Epithelial cell of proximal tubule (primary cell): ENCODE measurements around the gene TP53RK. TPM values are rescaled to one million over a fixed set of nuclear protein-coding genes. Genes with fewer than 3 reads are reported as not detected.

Source experiments
- DNase-seq: peaks from one replicate; pipeline ENCODE4 v3.0.0-alpha.2; 2011; ENCODE audit warnings: low read depth
- H3K4me3 ChIP-seq: 2 replicates; pipeline ENCODE4 v1.5.1; 2011; ENCODE audit warnings: low read depth, mild to moderate bottlenecking, low read length
- CTCF ChIP-seq: conservative IDR thresholded peaks from 2 replicates; pipeline ENCODE4 v1.5.1; 2012; ENCODE audit warnings: low read depth, mild to moderate bottlenecking, low read length
- total RNA-seq: library from RNA; depleted of rRNA; stranded (reverse); fragments of >200 nt; gene quantifications from 2 replicates; pipeline ENCODE4 v1.2.3, GENCODE V29; 2015

The TP53RK gene
- total RNA-seq, 1 donor from 2014 or later = 22.8 TPM

DNA sequence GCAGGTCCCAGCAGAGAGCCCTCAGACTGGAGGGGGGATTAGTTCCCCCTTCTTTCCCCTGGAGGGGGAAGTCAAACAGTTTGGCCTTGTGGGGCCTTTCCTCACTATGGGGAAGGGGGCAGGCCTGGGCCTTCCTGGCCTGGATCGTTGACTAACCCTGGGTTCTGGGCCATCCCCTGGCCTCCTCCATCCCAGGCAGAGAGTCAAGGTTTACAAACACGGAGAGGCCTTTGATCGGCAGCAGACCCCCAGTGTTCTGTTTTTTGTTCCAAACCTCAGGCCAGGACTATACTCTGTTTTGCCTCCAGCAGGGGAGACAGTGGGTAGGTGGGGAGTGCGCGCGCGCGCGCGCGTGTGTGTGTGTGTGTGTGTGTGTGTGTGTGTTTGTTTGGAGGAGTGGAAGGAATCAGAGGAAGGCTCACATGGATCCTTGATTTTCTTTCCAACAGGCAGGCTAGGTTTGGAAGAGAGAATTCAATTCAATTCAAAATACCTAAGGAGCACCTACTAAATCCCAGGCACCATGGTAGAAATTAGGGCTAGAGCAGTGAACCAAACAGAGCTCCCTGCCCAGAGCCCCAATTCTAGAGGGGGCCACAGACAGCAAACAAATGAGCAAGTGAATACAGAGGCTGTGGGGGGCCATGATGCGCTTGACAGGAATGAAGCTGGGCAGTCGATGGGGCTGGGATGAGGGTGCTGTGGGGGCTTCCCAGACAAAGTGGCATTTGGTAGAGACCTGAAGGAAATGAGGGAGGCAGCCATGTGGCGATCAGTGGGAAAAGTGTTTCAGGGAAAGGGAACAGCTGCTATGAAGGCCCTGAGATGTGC, 14.8 kb downstream of the TP53RK start:
- no peak for DNase-seq
- TF ChIP-seq CTCF = no peak
- H3K4me3 ChIP-seq = no peak overlapping the region

DNA sequence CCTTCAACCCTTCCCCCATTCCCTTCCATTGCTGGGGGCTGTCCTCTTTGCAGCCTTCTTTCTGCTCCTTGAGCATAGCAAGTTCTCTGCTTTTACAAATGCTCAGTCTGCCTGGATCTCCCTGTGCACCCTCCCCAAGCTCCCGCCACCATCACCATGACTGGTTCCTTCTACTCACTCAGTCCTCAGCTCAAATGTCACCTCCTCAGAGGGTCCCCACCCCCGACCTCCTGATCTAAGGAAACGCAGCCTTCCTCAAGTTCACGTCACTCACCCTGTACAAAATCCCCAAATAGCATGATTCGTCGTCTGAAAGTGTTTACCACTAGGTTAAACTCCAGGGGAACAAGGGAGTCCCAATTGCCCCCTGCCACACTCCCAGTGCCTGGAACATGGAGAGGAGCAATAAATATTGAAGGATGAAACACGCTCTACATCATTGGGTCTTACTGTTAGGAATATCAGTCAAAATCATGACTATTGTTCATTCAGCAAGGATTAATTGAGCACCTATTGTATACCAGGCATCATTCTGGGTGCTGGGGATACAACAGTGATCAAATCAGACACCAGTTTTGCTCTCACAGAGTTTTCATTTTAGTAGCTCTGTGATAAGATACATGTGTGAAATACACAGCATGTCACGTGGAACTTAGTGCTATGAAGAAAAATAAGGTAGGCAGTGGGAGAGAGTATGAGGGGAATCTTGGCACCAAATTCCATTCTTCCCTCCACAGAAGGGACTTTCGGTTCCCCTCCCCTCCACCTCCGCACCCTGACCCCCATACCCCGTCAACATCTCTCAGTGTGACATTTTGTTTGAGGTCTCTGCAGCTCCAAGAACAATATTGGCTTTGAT, 15.6 kb downstream of the TP53RK start:
- TF ChIP-seq CTCF = no peak
- no peak overlapping the region for H3K4me3 ChIP-seq
- DNase-seq = no peak

GRCh38 chr20:46672543-46673148, 16.6 kb downstream of the TP53RK start:
- no peak overlapping the region for H3K4me3 ChIP-seq
- TF ChIP-seq CTCF = no peak
- no peak for DNase-seq

DNA sequence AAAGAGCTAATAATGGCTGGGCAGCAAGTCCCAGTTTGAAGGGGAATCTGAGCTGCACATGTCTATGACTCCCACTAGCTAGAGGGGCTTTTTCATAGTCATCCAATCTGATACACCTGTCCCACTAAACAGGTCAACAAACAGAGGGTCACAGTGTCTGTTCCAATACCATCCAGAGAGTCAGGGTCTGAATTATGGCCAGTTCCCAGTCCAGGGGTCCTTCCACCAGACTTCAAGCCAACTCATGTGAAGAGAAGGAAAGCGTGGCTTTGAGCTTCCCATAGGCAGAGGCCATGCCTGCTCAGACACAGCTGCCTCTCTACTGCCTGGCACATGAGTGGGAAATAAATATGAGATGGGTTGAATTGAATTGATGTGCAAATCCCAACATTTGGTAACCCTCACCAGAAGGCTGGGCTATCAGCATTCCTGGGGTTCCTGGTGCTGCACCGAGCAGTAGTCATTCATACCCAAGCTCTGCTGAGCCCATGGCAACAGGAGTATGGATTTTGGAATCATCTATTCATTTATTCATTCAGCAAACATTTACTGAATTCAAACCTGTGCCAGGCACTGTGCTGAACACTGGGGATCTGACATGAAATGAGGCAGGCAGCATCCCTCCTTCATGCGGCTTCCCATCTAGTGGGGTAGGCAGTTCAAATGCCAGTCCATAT, 17.2 kb downstream of the TP53RK start:
- no peak for DNase-seq
- TF ChIP-seq CTCF = no peak
- H3K4me3 ChIP-seq = no peak overlapping the region

DNA sequence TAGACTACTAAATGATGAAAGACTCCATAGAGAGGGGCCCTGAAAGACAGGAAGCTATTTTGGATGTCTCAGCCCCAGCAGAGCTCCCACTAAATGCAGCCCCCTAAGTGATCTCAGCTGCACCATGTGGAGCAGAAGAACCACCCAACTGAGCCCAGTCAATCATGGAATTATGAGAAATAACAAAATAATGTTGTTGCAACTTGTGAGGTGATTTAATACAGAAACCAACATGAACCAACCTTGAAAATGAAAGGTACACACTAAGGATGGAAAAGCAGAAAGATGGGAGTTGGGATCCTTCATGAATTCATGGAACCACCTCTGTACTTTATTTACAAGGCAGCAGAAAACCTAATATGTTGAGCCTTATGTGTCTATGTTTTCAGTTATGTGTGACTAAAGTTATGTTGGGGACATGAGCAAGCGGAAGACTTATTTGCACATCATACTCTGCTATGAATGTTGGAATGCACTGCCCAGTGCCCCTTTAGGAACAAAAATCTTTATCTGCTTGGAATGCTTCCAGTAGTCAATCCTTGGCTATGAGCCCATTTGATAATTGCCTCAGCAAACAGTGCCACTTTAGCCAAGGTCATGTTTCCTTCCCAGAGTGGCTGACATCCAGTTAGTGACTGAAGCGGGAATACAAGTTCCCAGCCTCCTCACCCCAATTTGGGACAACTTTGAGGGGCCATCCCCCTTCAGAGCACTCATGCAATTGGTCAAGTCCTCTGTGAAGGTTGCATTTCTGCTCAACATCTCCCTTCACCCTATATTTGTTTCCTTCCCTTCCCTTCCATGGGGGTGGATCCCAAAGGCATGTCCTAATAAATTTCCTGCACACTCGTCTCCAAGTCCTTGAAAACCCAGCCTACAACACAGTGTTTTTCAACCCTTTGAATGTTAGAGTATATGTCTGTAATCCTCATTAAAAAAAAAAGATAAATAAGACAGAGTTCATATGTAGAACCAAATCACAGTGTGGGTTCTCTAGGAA, 18.4 kb downstream of the TP53RK start:
- no peak for TF ChIP-seq CTCF
- H3K4me3 ChIP-seq = no peak overlapping the region
- DNase-seq = no peak

DNA sequence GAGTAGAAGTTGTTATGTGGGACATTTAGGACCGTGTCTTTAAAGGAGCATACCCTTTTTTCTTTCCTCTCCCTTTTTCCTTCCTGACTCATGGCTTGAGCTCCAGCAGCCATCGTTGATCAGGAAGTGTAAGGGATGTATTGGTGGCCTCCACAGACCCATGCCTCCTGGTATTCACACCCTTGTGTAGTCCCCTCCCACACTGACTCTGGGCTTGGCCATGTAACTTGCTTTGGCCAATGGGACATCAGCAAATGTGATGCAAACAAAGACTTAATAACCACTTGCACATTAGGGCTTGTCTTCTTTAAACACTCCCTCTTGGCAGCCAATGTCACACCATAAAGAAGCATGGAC, 19.0 kb downstream of the TP53RK start:
- H3K4me3 ChIP-seq = no peak overlapping the region
- no peak for TF ChIP-seq CTCF
- no peak for DNase-seq
